Stomach (tissue), 4 donors: ENCODE measurements around the gene CISD2.

ENCODE experiments used
- EP300 ChIP-seq: sonication (generic); formaldehyde crosslinking; IDR thresholded peaks from one replicate; pipeline ENCODE4 v1.6.1; 2017; ENCODE audit warnings: antibody characterized with exemption
- POLR2A ChIP-seq, 4 donors: fragments of 450-650 bp; IDR thresholded peaks; one replicate each; pipeline ENCODE4 v1.6.1; 2016; ENCODE audit warnings: antibody characterized with exemption in 4 of 4, control low read depth in 2 of 4, mild to moderate bottlenecking in 1 of 4, moderate library complexity in 1 of 4
- POLR2AphosphoS5 ChIP-seq, 3 donors: sonication (generic); formaldehyde crosslinking; IDR thresholded peaks; one replicate each; pipeline ENCODE4 v1.6.1; 2016; ENCODE audit warnings: antibody characterized with exemption in 3 of 3
- TF ChIP-seq, protein P1 (sequence below), 7 experiments: fragments of 450-650 bp in 4 of 7; fragments of 200-600 bp in 3 of 7; sonication (generic) in 3 of 7; IDR thresholded peaks; one replicate each; pipeline ENCODE4 v1.5.1; 2016 to 2019; ENCODE audit warnings: antibody characterized with exemption in 7 of 7, control low read depth in 2 of 7, mild to moderate bottlenecking in 1 of 7

DNA sequence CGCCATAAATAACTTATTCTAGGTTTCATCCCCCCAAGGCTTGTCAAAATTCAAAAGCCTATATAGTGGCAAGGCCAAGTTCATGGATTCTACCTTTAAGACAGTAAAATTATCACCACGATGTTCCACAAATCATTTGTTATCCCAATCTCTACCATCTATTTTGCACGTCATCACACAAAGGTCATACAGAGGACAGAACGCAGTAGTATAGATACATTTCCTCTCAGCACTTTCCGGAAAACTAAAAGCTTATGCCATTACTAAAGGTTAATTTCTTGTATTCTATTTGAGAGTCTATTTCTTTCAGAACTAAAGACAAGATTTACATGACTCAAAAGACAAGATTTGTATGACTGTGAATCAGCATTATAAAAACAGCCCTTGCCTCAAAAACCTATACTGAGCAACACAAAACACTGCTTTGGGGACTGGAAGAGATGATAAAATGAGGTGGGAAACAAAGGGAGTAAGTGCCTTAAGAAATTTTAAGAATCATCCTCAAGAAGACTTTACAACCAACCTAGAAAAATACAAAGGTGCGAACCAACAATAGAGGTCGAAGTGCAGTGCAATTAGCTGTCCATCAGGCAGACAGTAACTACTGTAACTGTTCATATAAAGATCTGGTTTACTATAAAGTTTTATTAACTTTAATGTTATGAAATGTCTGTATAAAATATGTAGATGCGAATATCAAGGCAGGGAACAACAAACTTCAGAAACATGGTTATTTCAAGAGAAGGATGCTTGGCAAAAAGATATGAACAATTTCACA, 49.0 kb upstream of the CISD2 start:
- TF ChIP-seq POLR2AphosphoS5 (IDR thresholded peaks at IDR 0.05) (no peak), POLR2A (IDR thresholded peaks at IDR 0.05) (no peak), EP300 (no peak)
- TF ChIP-seq, protein P1, sequence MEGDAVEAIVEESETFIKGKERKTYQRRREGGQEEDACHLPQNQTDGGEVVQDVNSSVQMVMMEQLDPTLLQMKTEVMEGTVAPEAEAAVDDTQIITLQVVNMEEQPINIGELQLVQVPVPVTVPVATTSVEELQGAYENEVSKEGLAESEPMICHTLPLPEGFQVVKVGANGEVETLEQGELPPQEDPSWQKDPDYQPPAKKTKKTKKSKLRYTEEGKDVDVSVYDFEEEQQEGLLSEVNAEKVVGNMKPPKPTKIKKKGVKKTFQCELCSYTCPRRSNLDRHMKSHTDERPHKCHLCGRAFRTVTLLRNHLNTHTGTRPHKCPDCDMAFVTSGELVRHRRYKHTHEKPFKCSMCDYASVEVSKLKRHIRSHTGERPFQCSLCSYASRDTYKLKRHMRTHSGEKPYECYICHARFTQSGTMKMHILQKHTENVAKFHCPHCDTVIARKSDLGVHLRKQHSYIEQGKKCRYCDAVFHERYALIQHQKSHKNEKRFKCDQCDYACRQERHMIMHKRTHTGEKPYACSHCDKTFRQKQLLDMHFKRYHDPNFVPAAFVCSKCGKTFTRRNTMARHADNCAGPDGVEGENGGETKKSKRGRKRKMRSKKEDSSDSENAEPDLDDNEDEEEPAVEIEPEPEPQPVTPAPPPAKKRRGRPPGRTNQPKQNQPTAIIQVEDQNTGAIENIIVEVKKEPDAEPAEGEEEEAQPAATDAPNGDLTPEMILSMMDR (IDR thresholded peaks at IDR 0.05) = no peak
